ENCODE data around the gene CCL26.
"Not testable (repeated sequence)": the region's sequence is repeated elsewhere in the genome, so short reads cannot be mapped to it uniquely, and the experiment has no call there.

DNA sequence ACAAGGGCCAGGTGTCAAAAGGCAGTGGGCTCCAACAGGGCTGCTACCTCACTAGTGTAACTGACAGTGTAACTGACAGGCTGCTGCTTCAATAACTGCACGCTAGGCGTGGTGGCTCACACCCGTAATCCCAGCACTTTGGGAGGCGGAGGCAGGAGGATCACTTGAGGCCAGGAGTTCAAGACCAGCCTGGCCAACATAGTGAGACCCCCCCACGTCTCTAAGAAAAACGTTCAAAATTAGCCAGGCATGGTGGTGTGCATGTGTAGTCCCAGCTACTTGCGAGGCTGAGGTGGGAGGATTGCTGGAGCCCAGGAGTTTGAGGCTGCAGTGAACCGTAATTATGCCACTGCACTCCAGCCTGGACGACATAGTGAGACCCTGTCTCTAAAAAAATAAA, 50.1 kb downstream of the CCL26 start:
- TF ChIP-seq, protein P1, sequence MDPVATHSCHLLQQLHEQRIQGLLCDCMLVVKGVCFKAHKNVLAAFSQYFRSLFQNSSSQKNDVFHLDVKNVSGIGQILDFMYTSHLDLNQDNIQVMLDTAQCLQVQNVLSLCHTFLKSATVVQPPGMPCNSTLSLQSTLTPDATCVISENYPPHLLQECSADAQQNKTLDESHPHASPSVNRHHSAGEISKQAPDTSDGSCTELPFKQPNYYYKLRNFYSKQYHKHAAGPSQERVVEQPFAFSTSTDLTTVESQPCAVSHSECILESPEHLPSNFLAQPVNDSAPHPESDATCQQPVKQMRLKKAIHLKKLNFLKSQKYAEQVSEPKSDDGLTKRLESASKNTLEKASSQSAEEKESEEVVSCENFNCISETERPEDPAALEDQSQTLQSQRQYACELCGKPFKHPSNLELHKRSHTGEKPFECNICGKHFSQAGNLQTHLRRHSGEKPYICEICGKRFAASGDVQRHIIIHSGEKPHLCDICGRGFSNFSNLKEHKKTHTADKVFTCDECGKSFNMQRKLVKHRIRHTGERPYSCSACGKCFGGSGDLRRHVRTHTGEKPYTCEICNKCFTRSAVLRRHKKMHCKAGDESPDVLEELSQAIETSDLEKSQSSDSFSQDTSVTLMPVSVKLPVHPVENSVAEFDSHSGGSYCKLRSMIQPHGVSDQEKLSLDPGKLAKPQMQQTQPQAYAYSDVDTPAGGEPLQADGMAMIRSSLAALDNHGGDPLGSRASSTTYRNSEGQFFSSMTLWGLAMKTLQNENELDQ (tag by site-specific recombination; IDR thresholded peaks at IDR 0.05; ENCODE audit: low read depth) = not testable (repeated sequence)
- not testable (repeated sequence) for TF ChIP-seq CTCF (tag by site-specific recombination; IDR thresholded peaks at IDR 0.05); ZEB2 (tag by site-specific recombination; IDR thresholded peaks at IDR 0.05); ZNF596 (tag by site-specific recombination; IDR thresholded peaks at IDR 0.05); ZBTB26 (tag by site-specific recombination; optimal IDR thresholded peaks at IDR 0.05); ZNF138 (tag by site-specific recombination; IDR thresholded peaks at IDR 0.05; ENCODE audit: borderline replicate concordance); ZNF366 (tag by site-specific recombination; conservative IDR thresholded peaks at IDR 0.05)
- TF ChIP-seq, protein P2, sequence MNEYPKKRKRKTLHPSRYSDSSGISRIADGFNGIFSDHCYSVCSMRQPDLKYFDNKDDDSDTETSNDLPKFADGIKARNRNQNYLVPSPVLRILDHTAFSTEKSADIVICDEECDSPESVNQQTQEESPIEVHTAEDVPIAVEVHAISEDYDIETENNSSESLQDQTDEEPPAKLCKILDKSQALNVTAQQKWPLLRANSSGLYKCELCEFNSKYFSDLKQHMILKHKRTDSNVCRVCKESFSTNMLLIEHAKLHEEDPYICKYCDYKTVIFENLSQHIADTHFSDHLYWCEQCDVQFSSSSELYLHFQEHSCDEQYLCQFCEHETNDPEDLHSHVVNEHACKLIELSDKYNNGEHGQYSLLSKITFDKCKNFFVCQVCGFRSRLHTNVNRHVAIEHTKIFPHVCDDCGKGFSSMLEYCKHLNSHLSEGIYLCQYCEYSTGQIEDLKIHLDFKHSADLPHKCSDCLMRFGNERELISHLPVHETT (tag by site-specific recombination; IDR thresholded peaks at IDR 0.05) = not testable (repeated sequence)

Data from HEK293 (cell line).